Panc1 (cell line): ENCODE measurements around the gene DPT. TPM values are rescaled to one million over a fixed set of nuclear protein-coding genes. Genes with fewer than 3 reads are reported as not detected.

Source experiments
- ATAC-seq: fragments of 200-7000 bp; cut with Tn5 transposase; 2 replicates; pipeline ENCODE4 v1.9.1; 2020; ENCODE audit warnings: mild to moderate bottlenecking, moderate library complexity
- BruUV-seq: library from RNA; stranded (reverse); fragments of 400-500 nt; replicated peaks from 2 replicates; lab custom pipeline; 2021; lab: Mats Ljungman, UMichigan
- CTCF ChIA-PET: fragments of 300-600 bp; sonication (Branson Sonifier 250); formaldehyde crosslinking; loops from one replicate; lab custom pipeline; 2022; ENCODE audit warnings: antibody characterized with exemption; lab: Charles Lee
- POLR2A ChIA-PET: fragments of 300-600 bp; sonication (Branson Sonifier 250); formaldehyde crosslinking; loops from one replicate; lab custom pipeline; 2022; ENCODE audit warnings: antibody characterized with exemption; lab: Charles Lee
- DNase-seq: peaks from one replicate; pipeline ENCODE4 v3.0.0-alpha.2; 2010; ENCODE audit warnings: low read depth, low spot score
- H3K27ac ChIP-seq: 2 replicates; pipeline ENCODE4 v1.5.1; 2011; ENCODE audit warnings: mild to moderate bottlenecking, low read length, inconsistent platforms
- H3K27me3 ChIP-seq: fragments of 200-500 bp; sonication (Bioruptor generic); 2 replicates; pipeline ENCODE4 v1.6.0; 2014; ENCODE audit warnings: low read length, inconsistent platforms; ENCODE audit not compliant: control insufficient read depth, insufficient read depth
- H3K36me3 ChIP-seq: fragments of 200-500 bp; sonication (Bioruptor generic); 2 replicates; pipeline ENCODE4 v1.5.1; 2014; ENCODE audit warnings: inconsistent platforms, mild to moderate bottlenecking, low read length, moderate library complexity; ENCODE audit not compliant: control insufficient read depth, insufficient read depth
- H3K4me1 ChIP-seq: 2 replicates; pipeline ENCODE4 v1.5.1; 2011; ENCODE audit warnings: inconsistent platforms, mild to moderate bottlenecking, low read length, moderate library complexity; ENCODE audit not compliant: control insufficient read depth, insufficient read depth
- H3K4me3 ChIP-seq, 2 experiments: 2 replicates each; pipeline ENCODE4 v1.5.1; 2011 to 2012; ENCODE audit warnings: low read depth in 2 of 2, low read length in 2 of 2, mild to moderate bottlenecking in 2 of 2, inconsistent platforms in 1 of 2, moderate library complexity in 1 of 2
- H3K9me3 ChIP-seq: fragments of 200-500 bp; sonication (Bioruptor generic); 2 replicates; pipeline ENCODE4 v1.5.1; 2014; ENCODE audit warnings: low read depth, mild to moderate bottlenecking, inconsistent platforms, low read length, moderate library complexity; ENCODE audit not compliant: control insufficient read depth, insufficient read depth
- POLR2AphosphoS5 ChIP-seq: IDR thresholded peaks from 2 replicates; pipeline ENCODE4 v1.6.1; 2012; ENCODE audit warnings: mild to moderate bottlenecking, low read depth, low read length, moderate library complexity
- SIN3A ChIP-seq: IDR thresholded peaks from 2 replicates; pipeline ENCODE4 v1.6.1; 2012; ENCODE audit warnings: low read depth, mild to moderate bottlenecking, low read length, moderate library complexity, borderline replicate concordance; ENCODE audit not compliant: insufficient read depth
- TCF7L2 ChIP-seq: IDR thresholded peaks from 2 replicates; pipeline ENCODE4 v1.6.1; 2011; ENCODE audit warnings: mild to moderate bottlenecking, low read depth, low read length, inconsistent platforms
- in situ Hi-C: cut with HindIII; loops from 2 replicates; pipeline ENCODE4 v1.10.0; 2016; ENCODE audit warnings: low sequenced_read_pairs, low pct_unique_long_range_greater_than_20kb
- intact Hi-C: fragments of 100-400 bp; cut with micrococcal nuclease; formaldehyde crosslinking; loops from one replicate; pipeline ENCODE4 v1.10.0; 2022; ENCODE audit not compliant: unreplicated experiment
- total RNA-seq: library from RNA; stranded (reverse); gene quantifications from one replicate; pipeline ENCODE4 v1.2.1, GENCODE V29; 2021; ENCODE audit not compliant: unreplicated experiment
- TF ChIP-seq, protein P1 (sequence below), 2 experiments: IDR thresholded peaks; 2 replicates each; pipeline ENCODE4 v1.6.1; 2011 to 2012; ENCODE audit warnings: low read depth in 2 of 2, control low read depth in 1 of 2, low read length in 1 of 2, mild to moderate bottlenecking in 1 of 2, moderate library complexity in 1 of 2; ENCODE audit not compliant: insufficient read depth in 1 of 2
- TF ChIP-seq, protein P2 (sequence below): fragments of 450-650 bp; IDR thresholded peaks from 2 replicates; pipeline ENCODE4 v1.5.1; 2017; ENCODE audit warnings: mild to moderate bottlenecking

DPT gene
- total RNA-seq, 1 experiment from 2014 or later: not detected

DNA sequence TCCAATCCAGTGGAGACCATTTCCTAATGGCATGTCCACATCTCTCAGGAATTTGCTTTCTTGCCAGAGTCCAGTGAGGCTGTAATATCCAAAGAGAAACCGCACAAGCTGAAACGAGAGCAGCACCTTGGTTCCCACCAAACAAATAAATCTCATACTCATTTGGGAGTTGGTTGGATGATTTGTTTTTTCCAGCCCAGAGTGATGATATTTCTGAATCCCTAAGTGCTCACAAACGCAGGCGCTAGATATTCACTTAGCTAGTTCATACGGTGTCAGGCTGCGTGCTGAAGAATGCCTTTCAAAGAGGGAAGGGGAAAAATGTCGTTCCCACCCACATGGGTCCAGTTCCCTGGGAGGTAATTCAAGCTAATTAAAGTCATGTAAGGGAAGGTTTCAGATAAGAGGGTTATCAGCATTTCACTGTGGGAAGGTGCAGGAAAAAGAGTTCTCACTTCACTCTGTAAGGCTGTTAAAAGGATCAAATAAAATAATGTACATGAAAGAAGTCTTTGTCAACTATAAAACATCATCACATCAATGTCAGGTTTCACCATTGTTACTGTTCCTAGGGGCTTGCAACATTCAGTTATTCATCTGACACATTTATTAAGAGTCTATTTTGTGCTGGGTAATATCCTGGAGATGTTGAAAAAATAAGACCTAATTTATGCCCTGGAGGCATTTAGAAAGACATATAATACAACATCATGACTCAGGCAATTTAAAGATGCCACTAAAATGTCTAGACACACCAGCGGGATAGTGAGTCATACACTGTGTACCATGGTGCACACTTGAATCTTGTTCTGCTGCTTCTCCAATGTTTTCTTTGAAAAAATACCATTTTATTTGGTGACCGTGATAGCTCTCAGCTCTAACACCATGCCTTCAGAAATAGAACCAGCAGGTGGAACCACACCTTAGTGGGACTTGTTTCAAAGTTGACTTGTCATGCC is 19.3 kb downstream of the DPT start (continued):
- no peak for TF ChIP-seq POLR2AphosphoS5

DNA sequence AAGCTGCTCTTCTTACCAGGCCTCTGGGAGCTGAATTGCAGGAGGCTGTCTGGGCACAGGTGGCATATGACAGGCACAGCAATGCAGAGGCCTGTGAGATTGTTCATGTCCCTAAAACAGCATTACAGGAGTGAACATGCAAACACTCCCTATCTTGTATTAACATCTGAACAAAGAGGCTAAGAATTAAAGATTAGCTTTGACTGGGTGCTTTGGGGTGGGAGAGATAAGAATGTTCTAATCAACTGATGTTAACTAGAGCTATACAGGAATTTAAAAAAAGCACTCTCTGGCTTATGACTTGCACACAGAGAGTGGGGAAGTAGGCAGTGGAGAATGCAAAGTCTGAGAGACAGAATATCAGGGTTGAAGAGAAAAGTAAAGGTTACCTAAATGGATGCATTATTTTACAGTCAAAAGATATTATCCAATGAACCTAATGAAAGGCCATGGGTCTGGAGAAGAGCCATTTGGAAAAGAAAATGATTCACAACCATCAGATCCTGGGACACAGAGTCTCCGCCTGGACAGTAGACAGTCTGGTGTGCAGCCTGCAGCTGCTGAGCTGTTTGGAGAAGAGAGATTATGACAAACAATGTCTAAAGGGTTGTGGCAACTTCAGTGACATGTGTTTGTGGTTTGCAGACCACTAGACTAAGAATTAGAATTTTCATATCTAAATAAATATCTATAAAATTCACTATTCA is 20.2 kb downstream of the DPT start:
- H3K4me3 ChIP-seq: no peak overlapping the region
- ChIA-PET CTCF (no interaction called here), POLR2A (no interaction called here)
- intact Hi-C loops (no loop called here), in situ Hi-C loops (no loop called here)
- ATAC-seq (no peak), DNase-seq (no peak)
- H3K27ac ChIP-seq: no peak overlapping the region
- no TSS peak for BruUV-seq
- TF ChIP-seq, protein P1, sequence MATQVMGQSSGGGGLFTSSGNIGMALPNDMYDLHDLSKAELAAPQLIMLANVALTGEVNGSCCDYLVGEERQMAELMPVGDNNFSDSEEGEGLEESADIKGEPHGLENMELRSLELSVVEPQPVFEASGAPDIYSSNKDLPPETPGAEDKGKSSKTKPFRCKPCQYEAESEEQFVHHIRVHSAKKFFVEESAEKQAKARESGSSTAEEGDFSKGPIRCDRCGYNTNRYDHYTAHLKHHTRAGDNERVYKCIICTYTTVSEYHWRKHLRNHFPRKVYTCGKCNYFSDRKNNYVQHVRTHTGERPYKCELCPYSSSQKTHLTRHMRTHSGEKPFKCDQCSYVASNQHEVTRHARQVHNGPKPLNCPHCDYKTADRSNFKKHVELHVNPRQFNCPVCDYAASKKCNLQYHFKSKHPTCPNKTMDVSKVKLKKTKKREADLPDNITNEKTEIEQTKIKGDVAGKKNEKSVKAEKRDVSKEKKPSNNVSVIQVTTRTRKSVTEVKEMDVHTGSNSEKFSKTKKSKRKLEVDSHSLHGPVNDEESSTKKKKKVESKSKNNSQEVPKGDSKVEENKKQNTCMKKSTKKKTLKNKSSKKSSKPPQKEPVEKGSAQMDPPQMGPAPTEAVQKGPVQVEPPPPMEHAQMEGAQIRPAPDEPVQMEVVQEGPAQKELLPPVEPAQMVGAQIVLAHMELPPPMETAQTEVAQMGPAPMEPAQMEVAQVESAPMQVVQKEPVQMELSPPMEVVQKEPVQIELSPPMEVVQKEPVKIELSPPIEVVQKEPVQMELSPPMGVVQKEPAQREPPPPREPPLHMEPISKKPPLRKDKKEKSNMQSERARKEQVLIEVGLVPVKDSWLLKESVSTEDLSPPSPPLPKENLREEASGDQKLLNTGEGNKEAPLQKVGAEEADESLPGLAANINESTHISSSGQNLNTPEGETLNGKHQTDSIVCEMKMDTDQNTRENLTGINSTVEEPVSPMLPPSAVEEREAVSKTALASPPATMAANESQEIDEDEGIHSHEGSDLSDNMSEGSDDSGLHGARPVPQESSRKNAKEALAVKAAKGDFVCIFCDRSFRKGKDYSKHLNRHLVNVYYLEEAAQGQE (IDR thresholded peaks at IDR 0.05; ENCODE audit: insufficient read depth in 1 of 2, low read depth in 2 of 2, low read length in 1 of 2): no peak
- TF ChIP-seq, protein P2, sequence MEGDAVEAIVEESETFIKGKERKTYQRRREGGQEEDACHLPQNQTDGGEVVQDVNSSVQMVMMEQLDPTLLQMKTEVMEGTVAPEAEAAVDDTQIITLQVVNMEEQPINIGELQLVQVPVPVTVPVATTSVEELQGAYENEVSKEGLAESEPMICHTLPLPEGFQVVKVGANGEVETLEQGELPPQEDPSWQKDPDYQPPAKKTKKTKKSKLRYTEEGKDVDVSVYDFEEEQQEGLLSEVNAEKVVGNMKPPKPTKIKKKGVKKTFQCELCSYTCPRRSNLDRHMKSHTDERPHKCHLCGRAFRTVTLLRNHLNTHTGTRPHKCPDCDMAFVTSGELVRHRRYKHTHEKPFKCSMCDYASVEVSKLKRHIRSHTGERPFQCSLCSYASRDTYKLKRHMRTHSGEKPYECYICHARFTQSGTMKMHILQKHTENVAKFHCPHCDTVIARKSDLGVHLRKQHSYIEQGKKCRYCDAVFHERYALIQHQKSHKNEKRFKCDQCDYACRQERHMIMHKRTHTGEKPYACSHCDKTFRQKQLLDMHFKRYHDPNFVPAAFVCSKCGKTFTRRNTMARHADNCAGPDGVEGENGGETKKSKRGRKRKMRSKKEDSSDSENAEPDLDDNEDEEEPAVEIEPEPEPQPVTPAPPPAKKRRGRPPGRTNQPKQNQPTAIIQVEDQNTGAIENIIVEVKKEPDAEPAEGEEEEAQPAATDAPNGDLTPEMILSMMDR: no peak
- TF ChIP-seq TCF7L2: no peak
- TF ChIP-seq SIN3A: no peak
- TF ChIP-seq POLR2AphosphoS5: no peak
- no peaks in the 10 kb centered on the region for H3K9me3 ChIP-seq
- H3K4me1 ChIP-seq: no peaks in the 10 kb centered on the region
- H3K27me3 ChIP-seq: no peaks in the 10 kb centered on the region
- no peaks in the 10 kb centered on the region for H3K36me3 ChIP-seq

DNA sequence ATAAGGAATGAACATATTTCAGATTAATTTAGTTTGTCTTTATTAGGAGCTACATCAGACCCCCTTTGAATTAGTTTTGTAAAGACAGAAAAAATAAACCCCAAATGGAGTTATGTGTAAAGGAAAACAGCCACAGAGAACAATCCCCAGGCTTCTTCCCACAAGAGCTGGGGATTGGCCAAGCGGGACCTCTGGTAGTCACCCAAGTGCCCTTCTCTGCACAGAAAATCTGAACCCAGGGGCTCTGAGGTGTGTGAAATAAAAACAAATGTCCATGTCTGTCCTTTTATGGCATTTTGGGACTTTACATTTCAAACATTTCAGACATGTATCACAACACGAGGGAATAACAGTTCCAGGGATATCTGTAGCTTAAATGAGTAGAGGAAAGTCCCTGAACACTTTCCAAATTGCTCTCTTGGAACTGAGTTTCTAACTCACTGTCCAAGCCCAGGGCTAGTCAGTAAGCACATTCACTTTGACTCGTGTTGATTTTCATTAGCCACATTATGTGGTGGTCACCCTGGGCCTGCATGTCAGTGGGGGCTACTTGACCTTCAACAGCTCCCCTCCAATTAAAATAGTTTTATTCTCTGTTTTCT is 22.5 kb downstream of the DPT start:
- CTCF ChIA-PET: no interaction called here
- BruUV-seq: no TSS peak

More for the DNA sequence above, 22.5 kb downstream of the DPT start:
- H3K4me1 ChIP-seq: no peaks in the 10 kb centered on the region
- intact Hi-C loops: no loop called here
- POLR2A ChIA-PET: no interaction called here
- TF ChIP-seq TCF7L2: no peak
- no peak for TF ChIP-seq POLR2AphosphoS5
- TF ChIP-seq, protein P2: no peak
- no peak for TF ChIP-seq SIN3A
- TF ChIP-seq, protein P1 (IDR thresholded peaks at IDR 0.05; ENCODE audit: insufficient read depth in 1 of 2, low read depth in 2 of 2, low read length in 1 of 2): no peak
- H3K27me3 ChIP-seq: no peaks in the 10 kb centered on the region
- DNase-seq: no peak
- H3K9me3 ChIP-seq: no peaks in the 10 kb centered on the region
- no peak overlapping the region for H3K27ac ChIP-seq
- no peak for ATAC-seq
- no peak overlapping the region for H3K4me3 ChIP-seq
- in situ Hi-C loops: no loop called here
- H3K36me3 ChIP-seq: no peaks in the 10 kb centered on the region
